ENCODE measurements around the gene MDN1. TPM values are rescaled to one million over a fixed set of nuclear protein-coding genes. Genes with fewer than 3 reads are reported as not detected.

Gene MDN1
- total RNA-seq, 4 donors from 2014 or later: 13.5 to 22.0 (median 17.0) TPM

DNA sequence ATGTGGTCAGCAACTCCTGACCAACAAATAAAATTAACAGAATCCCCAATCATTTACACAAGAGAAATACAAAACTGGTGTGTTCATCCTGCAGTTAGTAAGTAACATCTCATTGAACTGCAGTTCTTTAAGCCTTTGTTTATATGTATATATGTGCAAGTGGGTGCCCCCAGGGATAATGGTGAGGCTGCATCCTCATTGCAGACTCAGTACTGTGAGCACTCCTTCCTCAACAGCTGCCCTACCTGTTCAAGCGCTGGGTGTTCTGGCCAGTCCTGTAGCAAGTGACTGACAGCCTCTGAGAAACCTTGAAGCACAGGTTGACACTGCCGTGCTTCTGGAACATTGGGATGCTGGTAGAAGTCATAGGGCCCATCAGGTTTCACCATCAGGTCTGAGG lies 131.3 kb downstream of the MDN1 start:
- no peak for DNase-seq
- no peak for ATAC-seq
- H3K9me3 ChIP-seq: no peaks in the 10 kb centered on the region
- TF ChIP-seq, protein P1, sequence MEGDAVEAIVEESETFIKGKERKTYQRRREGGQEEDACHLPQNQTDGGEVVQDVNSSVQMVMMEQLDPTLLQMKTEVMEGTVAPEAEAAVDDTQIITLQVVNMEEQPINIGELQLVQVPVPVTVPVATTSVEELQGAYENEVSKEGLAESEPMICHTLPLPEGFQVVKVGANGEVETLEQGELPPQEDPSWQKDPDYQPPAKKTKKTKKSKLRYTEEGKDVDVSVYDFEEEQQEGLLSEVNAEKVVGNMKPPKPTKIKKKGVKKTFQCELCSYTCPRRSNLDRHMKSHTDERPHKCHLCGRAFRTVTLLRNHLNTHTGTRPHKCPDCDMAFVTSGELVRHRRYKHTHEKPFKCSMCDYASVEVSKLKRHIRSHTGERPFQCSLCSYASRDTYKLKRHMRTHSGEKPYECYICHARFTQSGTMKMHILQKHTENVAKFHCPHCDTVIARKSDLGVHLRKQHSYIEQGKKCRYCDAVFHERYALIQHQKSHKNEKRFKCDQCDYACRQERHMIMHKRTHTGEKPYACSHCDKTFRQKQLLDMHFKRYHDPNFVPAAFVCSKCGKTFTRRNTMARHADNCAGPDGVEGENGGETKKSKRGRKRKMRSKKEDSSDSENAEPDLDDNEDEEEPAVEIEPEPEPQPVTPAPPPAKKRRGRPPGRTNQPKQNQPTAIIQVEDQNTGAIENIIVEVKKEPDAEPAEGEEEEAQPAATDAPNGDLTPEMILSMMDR (IDR thresholded peaks at IDR 0.05 in 4 of 5, conservative IDR thresholded peaks at IDR 0.05 in 1 of 5): no peak
- TF ChIP-seq POLR2A (IDR thresholded peaks at IDR 0.05): no peak
- H3K27ac ChIP-seq: no peak overlapping the region
- in situ Hi-C loops (cut with MboI; ENCODE audit: low sequenced_read_pairs in 4 of 4): no loop called here
- intact Hi-C loops (cut with DNase I; ENCODE audit: low total_unique reads): no loop called here
- peaks cover 5 to 75% of the 10 kb centered on the region in 2 donors for H3K36me3 ChIP-seq
- no peaks in the 10 kb centered on the region for H3K27me3 ChIP-seq
- peaks cover 0 to 10% of the 10 kb centered on the region in 2 donors for H3K4me1 ChIP-seq
- no peak overlapping the region for H3K4me3 ChIP-seq

DNA sequence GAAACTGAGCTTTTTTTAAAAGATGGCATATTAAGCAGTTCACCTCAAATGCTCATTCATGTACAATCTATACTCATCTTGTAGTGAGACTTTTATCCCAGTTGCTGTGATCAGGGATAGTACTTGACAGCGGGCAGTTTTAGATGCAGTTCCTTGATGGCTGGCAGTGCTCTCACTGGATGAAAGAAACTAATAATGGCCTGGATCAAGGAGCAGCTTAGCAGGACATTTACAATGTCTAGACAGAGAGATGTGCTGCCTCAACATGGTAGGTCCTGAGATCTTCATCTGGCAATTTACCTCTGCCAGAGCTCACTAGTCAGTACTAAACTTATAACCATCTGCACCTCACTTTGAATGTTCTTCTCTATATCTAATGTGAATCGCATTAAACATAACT lies 134.3 kb downstream of the MDN1 start:
- intact Hi-C loops (cut with DNase I; ENCODE audit: low total_unique reads): no loop called here
- no peaks in the 10 kb centered on the region for H3K27me3 ChIP-seq
- in situ Hi-C loops (cut with MboI; ENCODE audit: low sequenced_read_pairs in 4 of 4): no loop called here
- no peaks in the 10 kb centered on the region for H3K9me3 ChIP-seq
- no peak overlapping the region for H3K27ac ChIP-seq
- ATAC-seq: no peak
- TF ChIP-seq, protein P1 (IDR thresholded peaks at IDR 0.05 in 4 of 5, conservative IDR thresholded peaks at IDR 0.05 in 1 of 5): no peak
- TF ChIP-seq POLR2A (IDR thresholded peaks at IDR 0.05): no peak
- H3K4me3 ChIP-seq: no peak overlapping the region
- H3K36me3 ChIP-seq: peaks cover 5 to 73% of the 10 kb centered on the region in 2 donors
- DNase-seq: no peak
- H3K4me1 ChIP-seq: peaks cover 6 to 20% of the 10 kb centered on the region in 2 donors

DNA sequence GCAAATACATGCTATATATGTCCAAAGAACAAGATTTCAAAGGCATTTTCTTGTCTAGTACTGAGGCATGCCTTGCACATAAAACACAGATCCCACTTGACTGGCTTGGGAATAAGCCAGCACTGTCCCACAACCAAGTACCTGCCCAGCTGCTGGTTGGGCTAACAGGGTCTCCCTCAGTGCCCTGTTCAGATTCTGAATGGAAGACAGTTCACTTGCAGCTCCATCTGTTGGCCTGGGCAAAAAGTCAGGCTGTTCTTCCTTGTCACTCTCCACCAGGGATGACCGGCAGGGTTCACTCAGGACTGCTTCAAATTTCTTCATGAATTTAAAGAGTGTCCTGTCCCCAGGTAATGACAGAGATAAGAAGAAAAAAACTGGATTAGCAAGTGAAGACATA lies 136.6 kb downstream of the MDN1 start:
- Histone ChIP-seq H3K27me3 (no peaks in the 10 kb centered on the region), H3K4me3 (no peak overlapping the region), H3K36me3 (peaks cover under 1 to 81% of the 10 kb centered on the region in 2 donors), H3K27ac (no peak overlapping the region), H3K9me3 (no peaks in the 10 kb centered on the region), H3K4me1 (peaks cover 17 to 19% of the 10 kb centered on the region in 2 donors)
- intact Hi-C loops (cut with DNase I; ENCODE audit: low total_unique reads): no loop called here
- in situ Hi-C loops (cut with MboI; ENCODE audit: low sequenced_read_pairs in 4 of 4): no loop called here
- TF ChIP-seq POLR2A (IDR thresholded peaks at IDR 0.05): no peak
- ATAC-seq (no peak), DNase-seq (no peak)

DNA sequence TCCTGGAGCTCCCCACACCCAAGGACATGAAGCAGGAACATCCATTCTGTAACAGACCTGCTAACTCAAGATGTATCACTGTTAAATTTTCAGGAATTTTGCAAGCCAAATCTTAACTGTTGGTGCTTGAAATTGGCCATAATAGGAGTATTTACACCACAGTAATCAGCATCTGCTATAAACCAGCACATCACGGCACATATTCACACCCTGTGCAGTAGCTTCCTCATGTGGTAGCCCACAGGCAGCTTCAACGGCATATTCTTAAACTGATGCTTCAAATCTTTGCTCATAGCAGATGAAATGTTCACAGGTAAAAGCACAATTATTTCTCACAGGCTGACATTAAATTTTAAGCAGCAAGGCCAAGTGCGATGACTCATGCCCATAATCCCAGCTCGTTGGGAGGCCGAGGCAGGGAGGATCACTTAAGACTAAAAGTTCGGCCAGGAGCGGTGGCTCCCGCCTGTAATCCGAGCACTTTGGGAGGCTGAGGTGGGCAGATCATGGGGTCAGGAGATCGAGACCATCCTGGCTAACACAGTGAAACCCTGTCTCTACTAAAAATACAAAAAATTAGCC lies 137.5 kb downstream of the MDN1 start:
- Histone ChIP-seq H3K4me1 (peaks cover 23 to 25% of the 10 kb centered on the region in 2 donors), H3K36me3 (peaks cover 0 to 76% of the 10 kb centered on the region in 2 donors), H3K27me3 (no peaks in the 10 kb centered on the region), H3K27ac (no peak overlapping the region), H3K9me3 (no peaks in the 10 kb centered on the region), H3K4me3 (no peak overlapping the region)
- TF ChIP-seq, protein P1 (IDR thresholded peaks at IDR 0.05 in 4 of 5, conservative IDR thresholded peaks at IDR 0.05 in 1 of 5): no peak
- no peak for TF ChIP-seq POLR2A (IDR thresholded peaks at IDR 0.05)
- intact Hi-C loops (cut with DNase I; ENCODE audit: low total_unique reads) (no loop called here), in situ Hi-C loops (cut with MboI; ENCODE audit: low sequenced_read_pairs in 4 of 4) (no loop called here)
- ATAC-seq: no peak
- no peak for DNase-seq

DNA sequence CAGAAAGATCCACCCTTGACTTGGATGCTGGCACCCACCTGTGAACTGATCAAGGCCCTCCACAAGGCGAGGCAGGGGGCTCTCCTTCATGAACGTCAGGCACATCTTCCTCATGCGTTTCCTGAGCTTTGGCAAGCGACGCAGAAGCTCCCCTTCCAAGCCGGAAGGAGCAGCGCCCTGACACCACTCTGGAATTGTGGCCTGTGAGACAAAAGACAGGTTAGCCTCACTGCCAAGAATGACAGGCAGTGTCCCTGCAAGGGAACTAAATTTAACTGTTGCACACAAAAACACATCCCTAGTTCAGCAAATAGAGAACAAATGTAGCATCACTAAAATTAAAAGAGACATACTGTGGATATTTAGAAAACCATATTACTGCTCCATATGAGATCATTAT lies 139.0 kb downstream of the MDN1 start:
- peak overlapping the region; percentile 34 to 72 (median 63) for H3K27ac ChIP-seq

More for the DNA sequence above, 139.0 kb downstream of the MDN1 start:
- ATAC-seq: peak in 1 of 2 donors; percentile 42
- no peaks in the 10 kb centered on the region for H3K9me3 ChIP-seq
- peaks cover 38 to 41% of the 10 kb centered on the region in 2 donors for H3K4me1 ChIP-seq
- H3K36me3 ChIP-seq: peaks cover 0 to 64% of the 10 kb centered on the region in 2 donors
- in situ Hi-C loops (cut with MboI; ENCODE audit: low sequenced_read_pairs in 4 of 4): no loop called here
- TF ChIP-seq POLR2A (IDR thresholded peaks at IDR 0.05): no peak
- TF ChIP-seq, protein P1 (IDR thresholded peaks at IDR 0.05 in 4 of 5, conservative IDR thresholded peaks at IDR 0.05 in 1 of 5): no peak
- intact Hi-C loops (cut with DNase I; ENCODE audit: low total_unique reads): no loop called here
- H3K4me3 ChIP-seq: no peak overlapping the region
- H3K27me3 ChIP-seq: no peaks in the 10 kb centered on the region
- DNase-seq: no peak

All from gastrocnemius medialis (tissue), 4 donors.